Right lobe of liver (tissue), 4 donors: ENCODE results near the gene TAF11L5.

Source experiments
- POLR2A ChIP-seq: fragments of 450-650 bp; IDR thresholded peaks from one replicate; pipeline ENCODE4 v1.6.1; 2017; ENCODE audit warnings: antibody characterized with exemption, mild to moderate bottlenecking
- TF ChIP-seq, protein P1 (sequence below), 4 donors: fragments of 200-600 bp in 3 of 4; fragments of 450-650 bp in 1 of 4; IDR thresholded peaks; one replicate each; pipeline versions ENCODE4 v1.5.1 to v1.8.0; 2016 to 2022; ENCODE audit warnings: antibody characterized with exemption in 4 of 4, mild to moderate bottlenecking in 2 of 4
- donor health status: DM: no; HTN: no; CAD: no.
- donor health status: DM: no; HTN: no; CAD: no.
- donor health status: DM: no; HTN: yes; CAD: no.

DNA sequence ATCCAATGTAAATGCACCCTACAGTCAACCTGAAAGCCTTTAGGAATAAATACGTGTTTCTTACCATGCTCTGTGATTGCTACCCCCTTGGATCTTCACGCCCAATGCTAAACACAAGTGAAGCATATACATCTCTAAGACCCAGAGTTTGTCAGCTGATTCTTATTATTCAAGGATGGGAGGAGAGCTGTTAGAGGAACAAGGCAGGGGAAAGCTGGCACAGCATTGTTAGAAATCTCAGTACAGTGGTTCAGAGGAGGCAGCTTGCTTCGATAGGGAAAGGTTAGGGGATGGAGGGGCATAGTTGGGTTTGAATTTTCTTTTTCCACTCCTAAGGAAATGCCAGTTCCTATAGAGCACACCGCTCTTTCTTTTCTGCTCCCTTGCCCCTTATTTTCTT lies 43.7 kb upstream of the TAF11L5 start:
- TF ChIP-seq, protein P1, sequence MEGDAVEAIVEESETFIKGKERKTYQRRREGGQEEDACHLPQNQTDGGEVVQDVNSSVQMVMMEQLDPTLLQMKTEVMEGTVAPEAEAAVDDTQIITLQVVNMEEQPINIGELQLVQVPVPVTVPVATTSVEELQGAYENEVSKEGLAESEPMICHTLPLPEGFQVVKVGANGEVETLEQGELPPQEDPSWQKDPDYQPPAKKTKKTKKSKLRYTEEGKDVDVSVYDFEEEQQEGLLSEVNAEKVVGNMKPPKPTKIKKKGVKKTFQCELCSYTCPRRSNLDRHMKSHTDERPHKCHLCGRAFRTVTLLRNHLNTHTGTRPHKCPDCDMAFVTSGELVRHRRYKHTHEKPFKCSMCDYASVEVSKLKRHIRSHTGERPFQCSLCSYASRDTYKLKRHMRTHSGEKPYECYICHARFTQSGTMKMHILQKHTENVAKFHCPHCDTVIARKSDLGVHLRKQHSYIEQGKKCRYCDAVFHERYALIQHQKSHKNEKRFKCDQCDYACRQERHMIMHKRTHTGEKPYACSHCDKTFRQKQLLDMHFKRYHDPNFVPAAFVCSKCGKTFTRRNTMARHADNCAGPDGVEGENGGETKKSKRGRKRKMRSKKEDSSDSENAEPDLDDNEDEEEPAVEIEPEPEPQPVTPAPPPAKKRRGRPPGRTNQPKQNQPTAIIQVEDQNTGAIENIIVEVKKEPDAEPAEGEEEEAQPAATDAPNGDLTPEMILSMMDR (IDR thresholded peaks at IDR 0.05), result no peak
- TF ChIP-seq POLR2A, result no peak
